H1 (cell line): ENCODE results near the gene ZNG1A. TPM values are rescaled to one million over a fixed set of nuclear protein-coding genes. Genes with fewer than 3 reads are reported as not detected.

ENCODE experiments used
- CTCF ChIA-PET: fragments of 300-600 bp; sonication (Branson Sonifier 250); formaldehyde crosslinking; loops from one replicate; lab custom pipeline; 2021; ENCODE audit not compliant: partially characterized antibody; lab: Charles Lee
- POLR2A ChIA-PET: fragments of 300-600 bp; sonication (Branson Sonifier 250); formaldehyde crosslinking; loops from one replicate; lab custom pipeline; 2021; ENCODE audit warnings: inconsistent platforms; ENCODE audit not compliant: partially characterized antibody; lab: Charles Lee
- DNase-seq, 2 experiments: peaks; one replicate each; pipeline versions ENCODE4 v3.0.0 to v3.0.0-alpha.2; 2010 to 2022; ENCODE audit warnings: low spot score in 2 of 2, low read depth in 1 of 2, mixed read lengths in 1 of 2
- FAIRE-seq: peaks from 2 replicates; lab custom pipeline; 2011; peaks lifted over from hg19 to GRCh38; lab: Jason Lieb, UNC
- H2AFZ ChIP-seq: 2 replicates; pipeline ENCODE4 v1.8.1; 2012; ENCODE audit warnings: low read length, inconsistent platforms
- H2AK5ac ChIP-seq: 2 replicates; pipeline ENCODE4 v1.6.1; 2013; ENCODE audit warnings: low read depth, low read length
- H2BK120ac ChIP-seq: replicated peaks from 2 replicates; pipeline ENCODE3; 2013; ENCODE audit warnings: low read depth, low read length, inconsistent platforms
- H2BK12ac ChIP-seq: 2 replicates; pipeline ENCODE4 v1.6.1; 2013; ENCODE audit warnings: low read depth, low read length
- H2BK15ac ChIP-seq: 2 replicates; pipeline ENCODE4 v1.6.1; 2013; ENCODE audit warnings: low read length
- H2BK20ac ChIP-seq: 2 replicates; pipeline ENCODE4 v1.6.1; 2013; ENCODE audit warnings: low read length
- H2BK5ac ChIP-seq: 2 replicates; pipeline ENCODE4 v1.6.1; 2013; ENCODE audit warnings: low read depth, low read length
- H3K14ac ChIP-seq: 2 replicates; pipeline ENCODE4 v1.6.1; 2013; ENCODE audit warnings: inconsistent platforms; ENCODE audit not compliant: insufficient read length
- H3K18ac ChIP-seq: 2 replicates; pipeline ENCODE4 v1.6.1; 2013; ENCODE audit warnings: low read length; ENCODE audit errors: extremely low read depth
- H3K23ac ChIP-seq: 2 replicates; pipeline ENCODE4 v1.6.1; 2013; ENCODE audit warnings: inconsistent platforms; ENCODE audit not compliant: insufficient read length
- H3K23me2 ChIP-seq: 2 replicates; pipeline ENCODE4 v1.6.1; 2013; ENCODE audit warnings: low read depth, low read length
- H3K27ac ChIP-seq: 2 replicates; pipeline ENCODE4 v1.6.1; 2011; ENCODE audit warnings: low read depth, low read length, inconsistent platforms
- H3K27me3 ChIP-seq, 4 experiments: replicated peaks in 1 of 4; 1 replicate in 1 of 4; 2 replicates in 3 of 4; pipeline versions ENCODE4 v1.6.1 to v1.8.1; 2011 to 2013; ENCODE audit warnings: low read length in 3 of 4, mild to moderate bottlenecking in 3 of 4, inconsistent platforms in 2 of 4, mixed read lengths in 2 of 4, moderate library complexity in 1 of 4; ENCODE audit not compliant: control insufficient read depth in 3 of 4, insufficient read depth in 3 of 4; ENCODE audit errors: extremely low read depth in 1 of 4
- H3K36me3 ChIP-seq, 4 experiments: 2 replicates each; pipeline versions ENCODE4 v1.6.1 to v1.8.1; 2011 to 2013; ENCODE audit warnings: mild to moderate bottlenecking in 4 of 4, low read length in 3 of 4, moderate library complexity in 2 of 4, control low read depth in 1 of 4, inconsistent platforms in 1 of 4; ENCODE audit not compliant: insufficient read depth in 4 of 4, control insufficient read depth in 2 of 4
- H3K4ac ChIP-seq: replicated peaks from 2 replicates; pipeline ENCODE3; 2013; ENCODE audit warnings: low read length, low read depth, mixed read lengths, inconsistent platforms; ENCODE audit not compliant: insufficient read length
- H3K4me1 ChIP-seq, 4 experiments: replicated peaks in 1 of 4; 1 replicate in 1 of 4; 2 replicates in 3 of 4; pipeline versions ENCODE4 v1.6.1 to v1.8.1; 2011 to 2013; ENCODE audit warnings: low read length in 3 of 4, inconsistent platforms in 2 of 4, mixed read lengths in 1 of 4; ENCODE audit not compliant: insufficient read depth in 4 of 4, control insufficient read depth in 3 of 4
- H3K4me2 ChIP-seq, 2 experiments: 2 replicates each; pipeline versions ENCODE4 v1.6.1 to v1.8.1; 2011 to 2013; ENCODE audit warnings: low read depth in 2 of 2, low read length in 2 of 2, control low read depth in 1 of 2, inconsistent platforms in 1 of 2, mild to moderate bottlenecking in 1 of 2; ENCODE audit not compliant: insufficient read depth in 1 of 2
- H3K4me3 ChIP-seq, 4 experiments: fragments of 200-600, 300-600 bp in 1 of 4; sonication (generic), shearing (Covaris generic), sonication (Bioruptor Twin) in 1 of 4; 2 replicates each; pipeline versions ENCODE4 v1.5.1 to v1.8.1; 2011 to 2016; ENCODE audit warnings: low read length in 4 of 4, low read depth in 3 of 4, control low read depth in 2 of 4, inconsistent platforms in 2 of 4, mild to moderate bottlenecking in 2 of 4, mixed read lengths in 1 of 4, moderate library complexity in 1 of 4; ENCODE audit not compliant: insufficient read depth in 2 of 4; ENCODE audit errors: extremely low read depth in 1 of 4
- H3K56ac ChIP-seq: replicated peaks from 2 replicates; pipeline ENCODE3; 2013; ENCODE audit warnings: low read depth, mild to moderate bottlenecking, mixed read lengths, low read length, inconsistent platforms; ENCODE audit not compliant: insufficient read length
- H3K79me1 ChIP-seq: 2 replicates; pipeline ENCODE4 v1.6.1; 2013; ENCODE audit warnings: low read depth, low read length, control low read depth
- H3K79me2 ChIP-seq, 2 experiments: 2 replicates each; pipeline versions ENCODE4 v1.6.1 to v1.8.1; 2012 to 2013; ENCODE audit warnings: low read length in 2 of 2, mild to moderate bottlenecking in 2 of 2, inconsistent platforms in 1 of 2; ENCODE audit not compliant: insufficient read depth in 2 of 2, control insufficient read depth in 1 of 2
- H3K9ac ChIP-seq, 4 experiments: replicated peaks in 1 of 4; 1 replicate in 1 of 4; 2 replicates in 3 of 4; pipeline versions ENCODE4 v1.6.1 to v1.8.1; 2011 to 2013; ENCODE audit warnings: low read depth in 3 of 4, low read length in 3 of 4, control low read depth in 2 of 4, mild to moderate bottlenecking in 2 of 4, moderate library complexity in 2 of 4, inconsistent platforms in 1 of 4; ENCODE audit errors: extremely low read depth in 1 of 4
- H3K9me3 ChIP-seq, 2 experiments: 2 replicates each; pipeline versions ENCODE4 v1.6.1 to v1.8.1; 2012 to 2013; ENCODE audit warnings: mild to moderate bottlenecking in 2 of 2, moderate library complexity in 2 of 2, control low read depth in 1 of 2, inconsistent platforms in 1 of 2, low read depth in 1 of 2, low read length in 1 of 2, mixed read lengths in 1 of 2; ENCODE audit not compliant: insufficient read depth in 2 of 2
- H4K20me1 ChIP-seq, 2 experiments: replicated peaks in 1 of 2; 2 replicates each; pipeline versions ENCODE3 to v1.8.1; 2011 to 2013; ENCODE audit warnings: inconsistent platforms in 2 of 2, low read length in 2 of 2, mild to moderate bottlenecking in 1 of 2; ENCODE audit not compliant: insufficient read depth in 2 of 2, control insufficient read depth in 1 of 2
- H4K5ac ChIP-seq: 2 replicates; pipeline ENCODE4 v1.6.1; 2013; ENCODE audit warnings: low read length, low read depth, mixed read lengths, inconsistent platforms; ENCODE audit not compliant: insufficient read length
- H4K8ac ChIP-seq: 2 replicates; pipeline ENCODE4 v1.8.0; 2013; ENCODE audit warnings: mild to moderate bottlenecking, moderate library complexity, low read length, inconsistent platforms; ENCODE audit not compliant: insufficient read depth; ENCODE audit errors: extremely low read depth
- H4K91ac ChIP-seq: replicated peaks from 2 replicates; pipeline ENCODE3; 2013; ENCODE audit warnings: low read length, mixed read lengths, inconsistent platforms; ENCODE audit not compliant: insufficient read length
- EGR1 ChIP-seq: IDR thresholded peaks from 2 replicates; pipeline ENCODE4 v1.6.1; 2011; ENCODE audit warnings: low read depth, low read length, borderline replicate concordance
- HDAC6 ChIP-seq: IDR thresholded peaks from one replicate; pipeline ENCODE4 v1.7.1; 2012; ENCODE audit warnings: low read depth, mild to moderate bottlenecking, inconsistent platforms, low read length, moderate library complexity
- JUND ChIP-seq: IDR thresholded peaks from 2 replicates; pipeline ENCODE4 v1.6.1; 2011; ENCODE audit warnings: mild to moderate bottlenecking, improper control_type of control experiment, low read length
- PHF8 ChIP-seq: fragments of 200-600 bp; sonication (generic); conservative IDR thresholded peaks from 2 replicates; pipeline ENCODE4 v1.7.1; 2012; ENCODE audit warnings: low read depth, mild to moderate bottlenecking, inconsistent platforms, low read length, moderate library complexity
- POU5F1 ChIP-seq: IDR thresholded peaks from 2 replicates; pipeline ENCODE4 v1.6.1; 2011; ENCODE audit warnings: low read depth, mild to moderate bottlenecking, low read length, moderate library complexity
- RBBP5 ChIP-seq: IDR thresholded peaks from 2 replicates; pipeline ENCODE4 v1.7.1; 2012; ENCODE audit warnings: low read depth, mild to moderate bottlenecking, inconsistent platforms, low read length, moderate library complexity, borderline replicate concordance
- SIN3A ChIP-seq, 2 experiments: IDR thresholded peaks in 1 of 2; conservative IDR thresholded peaks in 1 of 2; 2 replicates each; pipeline ENCODE4 v1.6.1; 2011 to 2012; ENCODE audit warnings: low read length in 2 of 2, improper control_type of control experiment in 1 of 2, low read depth in 1 of 2, mild to moderate bottlenecking in 1 of 2
- SIX5 ChIP-seq: IDR thresholded peaks from 2 replicates; pipeline ENCODE4 v1.6.1; 2011; ENCODE audit warnings: mild to moderate bottlenecking, low read depth, low read length
- TCF12 ChIP-seq: IDR thresholded peaks from 2 replicates; pipeline ENCODE4 v1.6.1; 2011; ENCODE audit warnings: low read depth, mild to moderate bottlenecking, low read length
- TEAD4 ChIP-seq: IDR thresholded peaks from 2 replicates; pipeline ENCODE4 v1.6.1; 2012; ENCODE audit warnings: low read depth, low read length, inconsistent platforms, mixed read lengths
- WGBS, 2 experiments: shearing (Covaris generic) in 1 of 2; methylation state at CpG; one replicate each; pipeline versions ENCODE4 v1.1.6 to v1.1.7; 2013 to 2015; ENCODE audit warnings: low lambda C conversion rate in 2 of 2, mixed read lengths in 2 of 2, inconsistent platforms in 1 of 2, low coverage in 1 of 2, missing lambda C conversion rate in 1 of 2; ENCODE audit not compliant: insufficient replicate concordance in 2 of 2, insufficient coverage in 1 of 2, insufficient read length in 1 of 2; ENCODE audit errors: extremely low coverage in 1 of 2, missing lambda C conversion rate in 1 of 2; 5-methylcytosine and 5-hydroxymethylcytosine counted together
- polyA plus RNA-seq, 7 experiments: library from polyadenylated mRNA; depleted of rRNA in 3 of 7; stranded (reverse) in 5 of 7; unstranded in 2 of 7; fragments of >200 nt in 5 of 7; fragments of 200-250 nt in 2 of 7; gene quantifications; 1 replicate in 5 of 7; 2 replicates in 1 of 7; 4 replicates in 1 of 7; pipeline versions ENCODE4 v1.2.1 to v1.2.3, GENCODE V29; 2011 to 2013; ENCODE audit warnings: missing spikeins in 2 of 7, mixed read lengths in 2 of 7
- total RNA-seq: library from RNA; stranded (reverse); fragmentation: NEBNext Ultra II Directional; extraction: Animal tissue kit (Norgen Biotek cat#: 25700); gene quantifications from 2 replicates; pipeline ENCODE4 v1.2.1, GENCODE V29; 2021
- TF ChIP-seq, protein P1 (sequence below): IDR thresholded peaks from 2 replicates; pipeline ENCODE4 v1.6.1; 2011; ENCODE audit warnings: low read depth, mild to moderate bottlenecking, low read length; ENCODE audit not compliant: insufficient read depth
- TF ChIP-seq, protein P2 (sequence below): IDR thresholded peaks from 2 replicates; pipeline ENCODE4 v1.6.1; 2012; ENCODE audit warnings: low read length, inconsistent platforms

ZNG1A gene
- total and polyA plus RNA-seq, 2 of the 8 experiments (the other 6 are each of a cell fraction or from before 2014, with no cell fraction given) = 18.2 to 46.5 TPM

DNA sequence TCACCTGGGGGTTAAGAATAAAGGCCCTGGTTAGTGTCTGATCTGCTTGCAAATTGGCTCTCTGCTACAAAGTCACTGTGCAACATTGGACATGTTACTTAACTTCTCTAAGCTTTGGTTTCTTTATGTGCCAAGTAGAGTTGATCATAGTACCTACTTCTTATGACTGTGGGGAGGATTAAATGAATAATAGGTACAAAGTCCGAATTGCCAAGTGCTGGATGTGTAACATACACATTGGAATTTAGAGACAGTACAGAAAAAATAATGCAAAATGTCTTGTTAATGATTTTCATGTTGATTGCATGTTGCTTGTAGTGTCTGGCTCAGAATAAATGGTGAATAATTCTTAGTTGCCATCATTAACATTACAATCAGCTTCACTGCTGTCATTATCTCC, 38.0 kb upstream of the ZNG1A start:
- 78% methylated on average over 1 of the region's 1 CpG; no CpG with 5 or more reads in 1 of the 2 experiments for WGBS, 2 experiments
- no peak for FAIRE-seq
- H3K4me3 ChIP-seq = no peak overlapping the region
- TF ChIP-seq HDAC6 (no peak), EGR1 (no peak), RBBP5 (no peak), TCF12 (no peak), PHF8 (no peak), SIX5 (no peak), SIN3A (conservative IDR thresholded peaks at IDR 0.05 in 1 of 2, IDR thresholded peaks at IDR 0.05 in 1 of 2; ENCODE audit: low read depth in 1 of 2, low read length in 2 of 2) (no peak), POU5F1 (no peak), TEAD4 (no peak), JUND (no peak)
- TF ChIP-seq, protein P1, sequence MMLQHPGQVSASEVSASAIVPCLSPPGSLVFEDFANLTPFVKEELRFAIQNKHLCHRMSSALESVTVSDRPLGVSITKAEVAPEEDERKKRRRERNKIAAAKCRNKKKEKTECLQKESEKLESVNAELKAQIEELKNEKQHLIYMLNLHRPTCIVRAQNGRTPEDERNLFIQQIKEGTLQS = no peak
- TF ChIP-seq, protein P2, sequence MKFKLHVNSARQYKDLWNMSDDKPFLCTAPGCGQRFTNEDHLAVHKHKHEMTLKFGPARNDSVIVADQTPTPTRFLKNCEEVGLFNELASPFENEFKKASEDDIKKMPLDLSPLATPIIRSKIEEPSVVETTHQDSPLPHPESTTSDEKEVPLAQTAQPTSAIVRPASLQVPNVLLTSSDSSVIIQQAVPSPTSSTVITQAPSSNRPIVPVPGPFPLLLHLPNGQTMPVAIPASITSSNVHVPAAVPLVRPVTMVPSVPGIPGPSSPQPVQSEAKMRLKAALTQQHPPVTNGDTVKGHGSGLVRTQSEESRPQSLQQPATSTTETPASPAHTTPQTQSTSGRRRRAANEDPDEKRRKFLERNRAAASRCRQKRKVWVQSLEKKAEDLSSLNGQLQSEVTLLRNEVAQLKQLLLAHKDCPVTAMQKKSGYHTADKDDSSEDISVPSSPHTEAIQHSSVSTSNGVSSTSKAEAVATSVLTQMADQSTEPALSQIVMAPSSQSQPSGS = no peak

More for the DNA sequence above, 38.0 kb upstream of the ZNG1A start:
- POLR2A ChIA-PET = interaction anchor here (1.3 kb wide), 1 partner anchor 11 kb away, joined by 3 read pairs; no protein-coding TSS in a partner anchor
- H2BK12ac ChIP-seq = no peak overlapping the region
- H3K4ac ChIP-seq = no peak overlapping the region
- peaks cover 3% of the 10 kb centered on the region; the same call in 1 of the 2 replicates for H3K23me2 ChIP-seq
- H2AFZ ChIP-seq = no peak overlapping the region
- no peak overlapping the region for H3K56ac ChIP-seq
- H3K79me1 ChIP-seq = no peaks in the 10 kb centered on the region
- no peak overlapping the region for H2BK120ac ChIP-seq
- H2BK5ac ChIP-seq = no peak overlapping the region
- no peak overlapping the region for H3K14ac ChIP-seq
- no peak overlapping the region for H2AK5ac ChIP-seq
- H3K23ac ChIP-seq = no peak overlapping the region
- peaks cover 0 to 27% (median 18%) of the 10 kb centered on the region in 4 experiments; a peak in 6 of 7 replicates for H3K27me3 ChIP-seq
- H4K5ac ChIP-seq = no peak overlapping the region
- H4K20me1 ChIP-seq = no peaks in the 10 kb centered on the region
- H2BK20ac ChIP-seq = no peak overlapping the region
- H4K91ac ChIP-seq = no peak overlapping the region
- DNase-seq = no peak
- H3K27ac ChIP-seq = no peak overlapping the region
- H3K79me2 ChIP-seq = no peaks in the 10 kb centered on the region
- no peaks in the 10 kb centered on the region; a peak in 1 of 4 replicates for H3K9me3 ChIP-seq
- H3K9ac ChIP-seq = no peak overlapping the region
- H4K8ac ChIP-seq = no peak overlapping the region
- peaks cover 0 to 2% (median 0%) of the 10 kb centered on the region in 4 experiments; a peak in 2 of 7 replicates for H3K4me1 ChIP-seq
- H3K36me3 ChIP-seq = no peaks in the 10 kb centered on the region
- CTCF ChIA-PET = no interaction called here
- no peak overlapping the region for H2BK15ac ChIP-seq
- no peak overlapping the region for H3K4me2 ChIP-seq
- no peak overlapping the region for H3K18ac ChIP-seq
